HepG2 (cell line): Measurements from ENCODE around the gene ORMDL2. TPM values are rescaled to one million over a fixed set of nuclear protein-coding genes. Genes with fewer than 3 reads are reported as not detected.
A peak's percentile ranks its signal among the peaks of the same experiment; 100 is the strongest.

Experiments used
- ATAC-seq: fragments of 200-7000 bp; cut with Tn5 transposase; 3 replicates; pipeline ENCODE4 v1.9.1; 2020; ENCODE audit warnings: mild to moderate bottlenecking, moderate library complexity
- BruUV-seq: library from RNA; stranded (reverse); fragments of 400-500 nt; replicated peaks from 2 replicates; lab custom pipeline; 2021; lab: Mats Ljungman, UMichigan
- CTCF ChIA-PET: fragments of 300-600 bp; formaldehyde crosslinking; extraction: SDS; loops from one replicate; lab custom pipeline; 2021; ENCODE audit warnings: low total read pairs, inconsistent platforms, low intra/inter-chr PET ratio; lab: Yijun Ruan, JAX
- POLR2A ChIA-PET: fragments of 350-600 bp; sonication (Branson Sonifier 250); formaldehyde crosslinking; loops from one replicate; lab custom pipeline; 2020; ENCODE audit warnings: antibody characterized with exemption, inconsistent platforms; lab: Yijun Ruan, JAX
- DNase-seq: peaks from one replicate; pipeline ENCODE4 v3.0.0-alpha.2; 2015; ENCODE audit warnings: low spot score
- FAIRE-seq: peaks from 3 replicates; lab custom pipeline; 2011; peaks lifted over from hg19 to GRCh38; lab: Jason Lieb, UNC
- H2AFZ ChIP-seq: one replicate; pipeline ENCODE4 v1.6.1; 2011; ENCODE audit warnings: low read length, inconsistent platforms
- H3K27ac ChIP-seq: fragments of 300-600 bp; 3 replicates; pipeline ENCODE4 v1.8.0; 2011; ENCODE audit warnings: mixed run types, mild to moderate bottlenecking, mixed read lengths, low read length, inconsistent platforms; ENCODE audit not compliant: insufficient read depth; ENCODE audit errors: extremely low read length
- H3K27me3 ChIP-seq, 2 experiments: fragments of 200-600 bp in 1 of 2; 2 replicates in 1 of 2; 3 replicates in 1 of 2; pipeline versions ENCODE4 v1.6.0 to v1.8.0; 2011; ENCODE audit warnings: low read length in 2 of 2, mild to moderate bottlenecking in 2 of 2, moderate library complexity in 2 of 2, inconsistent platforms in 1 of 2; ENCODE audit not compliant: insufficient read depth in 2 of 2, control insufficient read depth in 1 of 2
- H3K36me3 ChIP-seq, 2 experiments: fragments of 200-600 bp in 1 of 2; replicated peaks in 1 of 2; 2 replicates in 1 of 2; 3 replicates in 1 of 2; pipeline versions ENCODE4 v1.5.1 to v1.8.0; 2011; ENCODE audit warnings: low read length in 2 of 2, inconsistent platforms in 1 of 2; ENCODE audit not compliant: insufficient read depth in 2 of 2, control insufficient read depth in 1 of 2
- H3K4me1 ChIP-seq: 2 replicates; pipeline ENCODE4 v1.5.1; 2012; ENCODE audit warnings: low read length, inconsistent platforms; ENCODE audit not compliant: insufficient read depth
- H3K4me2 ChIP-seq: 2 replicates; pipeline ENCODE4 v1.6.0; 2011; ENCODE audit warnings: low read depth, low read length, inconsistent platforms
- H3K4me3 ChIP-seq, 3 experiments: fragments of 200-600 bp in 1 of 3; sonication (generic), shearing (Covaris generic) in 1 of 3; replicated peaks in 1 of 3; 2 replicates each; pipeline ENCODE4 v1.5.1; 2011 to 2016; ENCODE audit warnings: low read length in 3 of 3, inconsistent platforms in 2 of 3, low read depth in 2 of 3, mild to moderate bottlenecking in 2 of 3, control low read depth in 1 of 3, mixed read lengths in 1 of 3; ENCODE audit not compliant: insufficient read depth in 1 of 3
- H3K79me2 ChIP-seq: one replicate; pipeline ENCODE4 v1.6.1; 2011; ENCODE audit warnings: low read length, inconsistent platforms; ENCODE audit not compliant: insufficient read depth
- H3K9ac ChIP-seq: 2 replicates; pipeline ENCODE4 v1.6.0; 2011; ENCODE audit warnings: mild to moderate bottlenecking, low read depth, low read length, inconsistent platforms; ENCODE audit not compliant: insufficient read depth
- H3K9me3 ChIP-seq: 2 replicates; pipeline ENCODE4 v1.5.1; 2012; ENCODE audit warnings: mild to moderate bottlenecking, low read length
- H4K20me1 ChIP-seq: 2 replicates; pipeline ENCODE4 v1.6.0; 2011; ENCODE audit warnings: inconsistent platforms, mild to moderate bottlenecking, low read length, moderate library complexity; ENCODE audit not compliant: insufficient read depth
- BRCA1 ChIP-seq: sonication (generic); formaldehyde crosslinking; IDR thresholded peaks from 2 replicates; pipeline ENCODE4 v1.4.0; 2020; ENCODE audit warnings: missing genetic modification reagents
- ELF1 ChIP-seq: sonication (generic); formaldehyde crosslinking; IDR thresholded peaks from 2 replicates; pipeline ENCODE4 v1.4.0; 2020; ENCODE audit warnings: missing genetic modification reagents
- ETV6 ChIP-seq: sonication (generic); formaldehyde crosslinking; conservative IDR thresholded peaks from 2 replicates; pipeline ENCODE4 v1.4.0; 2020; ENCODE audit warnings: missing genetic modification reagents
- ISX ChIP-seq: sonication (generic); formaldehyde crosslinking; conservative IDR thresholded peaks from 2 replicates; pipeline ENCODE4 v1.5.0; 2020; ENCODE audit warnings: missing genetic modification reagents
- KAT2B ChIP-seq: fragments of 150-350 bp; IDR thresholded peaks from 2 replicates; pipeline ENCODE4 v1.6.1; 2014; ENCODE audit warnings: low read depth, low read length, borderline replicate concordance
- LRRFIP1 ChIP-seq: sonication (generic); formaldehyde crosslinking; conservative IDR thresholded peaks from 2 replicates; pipeline ENCODE4 v1.4.0; 2020; ENCODE audit warnings: missing genetic modification reagents
- PBX3 ChIP-seq: sonication (generic); formaldehyde crosslinking; IDR thresholded peaks from 2 replicates; pipeline ENCODE4 v1.8.1; 2023; ENCODE audit warnings: missing genetic modification reagents, inconsistent platforms, borderline replicate concordance
- ZNF251 ChIP-seq: sonication (generic); formaldehyde crosslinking; IDR thresholded peaks from 2 replicates; pipeline ENCODE4 v1.9.0; 2021; ENCODE audit warnings: mild to moderate bottlenecking, missing genetic modification reagents
- ZNF841 ChIP-seq: sonication (generic); formaldehyde crosslinking; IDR thresholded peaks from 2 replicates; pipeline ENCODE4 v1.8.1; 2023; ENCODE audit warnings: missing genetic modification reagents, borderline replicate concordance
- WGBS: methylation state at CpG from one replicate; pipeline ENCODE4 v1.1.6; 2017; ENCODE audit warnings: low lambda C conversion rate; 5-methylcytosine and 5-hydroxymethylcytosine counted together
- in situ Hi-C: cut with HindIII; loops from 2 replicates; pipeline ENCODE4 v1.10.0; 2017; ENCODE audit warnings: low pct_unique_long_range_greater_than_20kb; ENCODE audit not compliant: extremely low pct_ligation_motif_present
- intact Hi-C: fragments of 100-400 bp; cut with micrococcal nuclease; formaldehyde crosslinking; loops from one replicate; pipeline ENCODE4 v1.10.0; 2022; ENCODE audit not compliant: unreplicated experiment
- polyA plus RNA-seq, 8 experiments: library from polyadenylated mRNA; depleted of rRNA in 3 of 8; stranded (reverse) in 7 of 8; unstranded in 1 of 8; fragments of >200 nt; fragmentation: Illumina TruSeq in 4 of 8; extraction: Trizol in 4 of 8; gene quantifications; 2 replicates each; pipeline versions ENCODE4 v1.2.1 to v1.2.3, GENCODE V29; 2011 to 2016; ENCODE audit warnings: low read depth in 4 of 8, missing spikeins in 1 of 8, mixed read lengths in 1 of 8; ENCODE audit not compliant: insufficient read depth in 1 of 8
- total RNA-seq, 5 experiments: library from RNA; depleted of rRNA; stranded (reverse); fragments of >200 nt; fragmentation: Illumina TruSeq; extraction: Trizol; gene quantifications; 2 replicates each; pipeline ENCODE4 v1.2.3, GENCODE V29; 2016; ENCODE audit warnings: low read depth in 1 of 5

Gene ORMDL2
- total and polyA plus RNA-seq, 2 of the 13 experiments (the other 11 are each of a cell fraction or from before 2014, with no cell fraction given) = 24.0 to 28.6 TPM

GRCh38 chr12:55850893-55851292, 33.1 kb downstream of the ORMDL2 start:
- H3K27ac ChIP-seq = no peak overlapping the region
- peak; percentile 26; the same call in 1 of the 3 replicates for ATAC-seq
- POLR2A ChIA-PET = no interaction called here
- CTCF ChIA-PET = no interaction called here
- no peak for FAIRE-seq
- in situ Hi-C loops = no loop called here
- WGBS = 12% methylated on average over 3 of the region's 3 CpGs
- no TSS peak for BruUV-seq
- peaks cover 1 to 15% of the 10 kb centered on the region in 2 experiments; a peak in 3 of 5 replicates for H3K27me3 ChIP-seq
- no peak overlapping the region for H3K4me2 ChIP-seq
- no peaks in the 10 kb centered on the region for H3K79me2 ChIP-seq
- intact Hi-C loops = no loop called here
- H4K20me1 ChIP-seq = no peaks in the 10 kb centered on the region
- H3K9ac ChIP-seq = no peak overlapping the region
- H3K4me1 ChIP-seq = peaks cover 15% of the 10 kb centered on the region
- H2AFZ ChIP-seq = no peak overlapping the region
- H3K9me3 ChIP-seq = no peaks in the 10 kb centered on the region
- H3K4me3 ChIP-seq = no peak overlapping the region
- DNase-seq = no peak
- no peaks in the 10 kb centered on the region for H3K36me3 ChIP-seq
- no peak for TF ChIP-seq KAT2B
- TF ChIP-seq BRCA1 (CRISPR knock-in tag) = no peak
- TF ChIP-seq LRRFIP1 (CRISPR knock-in tag) = no peak
- no peak for TF ChIP-seq PBX3
- TF ChIP-seq ISX (CRISPR knock-in tag) = no peak
- no peak for TF ChIP-seq ELF1 (CRISPR knock-in tag)
- no peak for TF ChIP-seq ETV6
- TF ChIP-seq ZNF841 (CRISPR knock-in tag) = no peak
- TF ChIP-seq ZNF251 (CRISPR knock-in tag) = no peak
